Stimulated activated naive B cell treated with anti-CD40 and anti-IgM and Interleukin-4, amounts not matched to agents 10 μg/mL and 1 μg/mL and 100 μg/mL, for 72 hours (primary cell): ENCODE results near the gene CCNI.
"Not testable (repeated sequence)": the region's sequence is repeated elsewhere in the genome, so short reads cannot be mapped to it uniquely, and the experiment has no call there.

Source experiments
- ATAC-seq, 2 donors: fragments of 150-1000 bp; cut with Tn5 transposase; replicated peaks; 2 replicates each; pipeline ENCODE4 v1.10.0; 2021; ENCODE audit warnings: moderate library complexity in 1 of 2
- DNase-seq: peaks from one replicate; pipeline ENCODE4 v3.0.0; 2021
- H3K27ac Mint-ChIP-seq: one replicate; pipeline ENCODE4 v1.8.0; 2022; ENCODE audit warnings: mild to moderate bottlenecking, mixed read lengths
- H3K27me3 Mint-ChIP-seq, 2 donors: one replicate each; pipeline ENCODE4 v1.8.0; 2022; ENCODE audit warnings: mixed read lengths in 2 of 2
- H3K36me3 Mint-ChIP-seq, 2 donors: one replicate each; pipeline ENCODE4 v1.8.0; 2022; ENCODE audit warnings: mixed read lengths in 2 of 2, mild to moderate bottlenecking in 1 of 2
- H3K4me1 Mint-ChIP-seq, 2 donors: one replicate each; pipeline ENCODE4 v1.8.0; 2022; ENCODE audit warnings: mixed read lengths in 2 of 2, mild to moderate bottlenecking in 1 of 2
- H3K4me3 Mint-ChIP-seq, 2 donors: one replicate each; pipeline ENCODE4 v1.8.0; 2022; ENCODE audit warnings: mild to moderate bottlenecking in 2 of 2, mixed read lengths in 2 of 2, moderate library complexity in 1 of 2
- H3K9me3 Mint-ChIP-seq, 2 donors: one replicate each; pipeline ENCODE4 v1.8.0; 2022; ENCODE audit warnings: mixed read lengths in 2 of 2, mild to moderate bottlenecking in 1 of 2

Gene CCNI

GRCh38 chr4:77095101-77095821 is 19.5 kb upstream of the CCNI start:
- H3K4me3 Mint-ChIP-seq, result no peak overlapping the region
- H3K9me3 Mint-ChIP-seq, result peaks cover 0 to 3% of the 10 kb centered on the region in 2 donors
- DNase-seq (peak; percentile 58), ATAC-seq (peak; percentile 100)
- peak overlapping the region; percentile 52 for H3K27ac Mint-ChIP-seq
- peaks cover 0 to 4% of the 10 kb centered on the region in 2 donors for H3K36me3 Mint-ChIP-seq
- H3K4me1 Mint-ChIP-seq, result peaks cover 19 to 33% of the 10 kb centered on the region in 2 donors
- H3K27me3 Mint-ChIP-seq, result no peaks in the 10 kb centered on the region

- Mint-ChIP-seq H3K36me3 (peaks cover 0 to 4% of the 10 kb centered on the region in 2 donors), H3K4me1 (peaks cover 17 to 30% of the 10 kb centered on the region in 2 donors), H3K4me3 (no peak overlapping the region), H3K9me3 (peaks cover 0 to 3% of the 10 kb centered on the region in 2 donors), H3K27me3 (no peaks in the 10 kb centered on the region), H3K27ac (no peak overlapping the region)
- ATAC-seq (no peak), DNase-seq (no peak)
Observed at GRCh38 chr4:77094496-77094895, 18.7 kb upstream of the CCNI start.

- Mint-ChIP-seq H3K36me3 (peaks cover 0 to 4% of the 10 kb centered on the region in 2 donors), H3K27me3 (no peaks in the 10 kb centered on the region), H3K4me3 (no peak overlapping the region), H3K9me3 (peaks cover 0 to 3% of the 10 kb centered on the region in 2 donors), H3K27ac (no peak overlapping the region), H3K4me1 (peaks cover 14 to 30% of the 10 kb centered on the region in 2 donors)
- DNase-seq (no peak), ATAC-seq (no peak)
Observed at GRCh38 chr4:77093401-77093800, 17.6 kb upstream of the CCNI start.

- H3K27me3 Mint-ChIP-seq, result no peaks in the 10 kb centered on the region
- peak overlapping the region; percentile 45 to 57 for H3K4me3 Mint-ChIP-seq
- peaks cover 0 to 3% of the 10 kb centered on the region in 2 donors for H3K9me3 Mint-ChIP-seq
- peaks cover 0 to 4% of the 10 kb centered on the region in 2 donors for H3K36me3 Mint-ChIP-seq
- peak; percentile 26 to 51 for ATAC-seq
- H3K27ac Mint-ChIP-seq, result peak overlapping the region; percentile 73
- DNase-seq, result no peak
- H3K4me1 Mint-ChIP-seq, result peaks cover 12 to 28% of the 10 kb centered on the region in 2 donors
Observed at GRCh38 chr4:77092975-77093374, 17.2 kb upstream of the CCNI start.

- Mint-ChIP-seq H3K4me1 (peaks cover 5 to 17% of the 10 kb centered on the region in 2 donors), H3K36me3 (peaks cover 0 to 13% of the 10 kb centered on the region in 2 donors), H3K27ac (no peak overlapping the region), H3K4me3 (no peak overlapping the region), H3K9me3 (peaks cover 0 to 3% of the 10 kb centered on the region in 2 donors), H3K27me3 (no peaks in the 10 kb centered on the region)
- no peak for ATAC-seq
- no peak for DNase-seq
Observed at GRCh38 chr4:77089866-77090265, 14.1 kb upstream of the CCNI start.

GRCh38 chr4:77087027-77087426 is 11.2 kb upstream of the CCNI start:
- not testable (repeated sequence) for H3K27me3 Mint-ChIP-seq, H3K4me3 Mint-ChIP-seq, ATAC-seq, H3K9me3 Mint-ChIP-seq, H3K27ac Mint-ChIP-seq, DNase-seq, H3K4me1 Mint-ChIP-seq
- H3K36me3 Mint-ChIP-seq, result peaks cover 5 to 11% of the 10 kb centered on the region in 2 donors

- H3K4me3 Mint-ChIP-seq, result no peak overlapping the region
Observed at GRCh38 chr4:77084019-77084639, 8.3 kb upstream of the CCNI start.

GRCh38 chr4:77082886-77083608 is 7.3 kb upstream of the CCNI start:
- ATAC-seq, result no peak
- Mint-ChIP-seq H3K4me3 (no peak overlapping the region), H3K27ac (peak overlapping the region; percentile 37), H3K27me3 (no peaks in the 10 kb centered on the region), H3K9me3 (no peaks in the 10 kb centered on the region), H3K4me1 (peaks cover 11 to 23% of the 10 kb centered on the region in 2 donors), H3K36me3 (peaks cover 8 to 16% of the 10 kb centered on the region in 2 donors)
- DNase-seq, result no peak

More at GRCh38 chr4:77084019-77084639, 8.3 kb upstream of the CCNI start:
- no peak overlapping the region for H3K27ac Mint-ChIP-seq
- no peak for DNase-seq
- H3K4me1 Mint-ChIP-seq, result peaks cover 10 to 19% of the 10 kb centered on the region in 2 donors
- H3K9me3 Mint-ChIP-seq, result no peaks in the 10 kb centered on the region
- no peaks in the 10 kb centered on the region for H3K27me3 Mint-ChIP-seq
- ATAC-seq, result no peak
- H3K36me3 Mint-ChIP-seq, result peaks cover 5 to 13% of the 10 kb centered on the region in 2 donors

- Mint-ChIP-seq H3K4me3 (peak overlapping the region; percentile 3 to 63), H3K4me1 (peaks cover 17 to 33% of the 10 kb centered on the region in 2 donors), H3K27ac (peak overlapping the region; percentile 11), H3K36me3 (peaks cover 11 to 20% of the 10 kb centered on the region in 2 donors)
- DNase-seq, ATAC-seq, H3K27me3 Mint-ChIP-seq, H3K9me3 Mint-ChIP-seq: not testable (repeated sequence)
Observed at GRCh38 chr4:77080806-77081205, 5.0 kb upstream of the CCNI start.

GRCh38 chr4:77079281-77079680 is 3.5 kb upstream of the CCNI start:
- Mint-ChIP-seq H3K4me3 (peak overlapping the region in 1 of 2 donors; percentile 28), H3K9me3 (no peaks in the 10 kb centered on the region), H3K27ac (no peak overlapping the region)

GRCh38 chr4:77078401-77078800 is 2.6 kb upstream of the CCNI start:
- peaks cover 15 to 29% of the 10 kb centered on the region in 2 donors for H3K4me1 Mint-ChIP-seq
- ATAC-seq (no peak), DNase-seq (no peak)
- H3K36me3 Mint-ChIP-seq, result peaks cover 17 to 18% of the 10 kb centered on the region in 2 donors
- H3K9me3 Mint-ChIP-seq, result no peaks in the 10 kb centered on the region
- no peak overlapping the region for H3K27ac Mint-ChIP-seq
- H3K4me3 Mint-ChIP-seq, result no peak overlapping the region
- H3K27me3 Mint-ChIP-seq, result no peaks in the 10 kb centered on the region

More at GRCh38 chr4:77079281-77079680, 3.5 kb upstream of the CCNI start:
- Mint-ChIP-seq H3K36me3 (peaks cover 18 to 20% of the 10 kb centered on the region in 2 donors), H3K4me1 (peaks cover 17 to 33% of the 10 kb centered on the region in 2 donors), H3K27me3 (no peaks in the 10 kb centered on the region)
- no peak for DNase-seq
- no peak for ATAC-seq

GRCh38 chr4:77076889-77077635 is 1.3 kb upstream of the CCNI start:
- Mint-ChIP-seq H3K9me3 (no peaks in the 10 kb centered on the region), H3K27ac (peak overlapping the region; percentile 100), H3K4me1 (peaks cover 12 to 25% of the 10 kb centered on the region in 2 donors), H3K27me3 (no peaks in the 10 kb centered on the region), H3K36me3 (peaks cover 14 to 18% of the 10 kb centered on the region in 2 donors), H3K4me3 (peak overlapping the region in 1 of 2 donors; percentile 59)
- no peak for DNase-seq
- ATAC-seq, result no peak

- no peaks in the 10 kb centered on the region for H3K27me3 Mint-ChIP-seq
- H3K4me3 Mint-ChIP-seq, result no peak overlapping the region
- peak; percentile 74 to 76 for ATAC-seq
- peaks cover 21 to 29% of the 10 kb centered on the region in 2 donors for H3K36me3 Mint-ChIP-seq
- DNase-seq, result peak; percentile 73
- H3K9me3 Mint-ChIP-seq, result no peaks in the 10 kb centered on the region
- peaks cover 17 to 35% of the 10 kb centered on the region in 2 donors for H3K4me1 Mint-ChIP-seq
- H3K27ac Mint-ChIP-seq, result peak overlapping the region; percentile 100
Observed at GRCh38 chr4:77074981-77075855, 571 bp downstream of the CCNI start.
